Central memory CD4-positive, alpha-beta T cell (primary cell): ENCODE measurements around the gene CTNNBL1.
"Not testable (repeated sequence)": the region's sequence is repeated elsewhere in the genome, so short reads cannot be mapped to it uniquely, and the experiment has no call there.

Source experiments
- DNase-seq: peaks from one replicate; pipeline ENCODE4 v3.0.0; 2022

CTNNBL1 gene

DNA sequence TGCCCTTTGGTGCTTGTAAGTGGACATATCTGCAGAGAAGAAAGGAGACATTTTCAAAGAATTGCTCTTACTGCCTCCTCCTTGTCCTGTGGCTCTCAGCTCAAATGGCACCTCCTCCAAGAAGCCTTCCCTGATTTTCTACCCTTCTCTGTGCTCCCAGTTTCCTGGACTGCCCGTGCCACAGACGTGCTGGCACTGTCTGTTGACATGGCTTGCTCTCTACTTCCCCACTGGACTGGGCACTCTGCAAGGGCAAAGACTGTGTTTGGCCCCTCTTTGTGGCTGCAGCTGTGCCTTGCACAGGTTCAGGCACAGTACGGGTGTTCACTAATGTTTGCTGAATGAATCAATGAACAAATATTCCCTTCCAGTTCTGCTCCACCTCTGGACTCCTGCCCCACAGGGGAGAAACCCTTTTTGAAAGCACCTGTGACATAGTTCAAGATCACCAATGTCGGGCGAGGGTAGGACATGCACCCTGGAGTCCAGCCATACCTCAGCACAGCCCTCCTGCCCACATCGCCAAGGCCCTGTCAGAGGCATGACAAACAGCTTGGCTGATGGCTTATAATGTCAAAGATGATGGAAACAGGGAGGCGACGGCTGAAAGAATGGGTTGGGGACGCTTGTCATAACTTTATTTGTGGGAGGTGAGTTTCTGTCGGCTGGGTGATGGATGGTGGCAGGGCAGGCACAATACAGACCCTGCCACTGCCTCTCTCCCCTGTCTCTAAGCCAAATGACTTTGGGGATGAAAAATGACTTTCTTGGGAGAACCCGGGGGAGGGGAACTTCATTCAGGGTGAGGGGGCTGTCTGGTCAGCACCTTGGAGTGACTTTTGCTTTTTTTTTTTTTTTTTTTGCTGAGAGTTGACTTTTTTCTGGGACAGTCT lies 15.6 kb upstream of the CTNNBL1 start:
- no peak for DNase-seq

DNA sequence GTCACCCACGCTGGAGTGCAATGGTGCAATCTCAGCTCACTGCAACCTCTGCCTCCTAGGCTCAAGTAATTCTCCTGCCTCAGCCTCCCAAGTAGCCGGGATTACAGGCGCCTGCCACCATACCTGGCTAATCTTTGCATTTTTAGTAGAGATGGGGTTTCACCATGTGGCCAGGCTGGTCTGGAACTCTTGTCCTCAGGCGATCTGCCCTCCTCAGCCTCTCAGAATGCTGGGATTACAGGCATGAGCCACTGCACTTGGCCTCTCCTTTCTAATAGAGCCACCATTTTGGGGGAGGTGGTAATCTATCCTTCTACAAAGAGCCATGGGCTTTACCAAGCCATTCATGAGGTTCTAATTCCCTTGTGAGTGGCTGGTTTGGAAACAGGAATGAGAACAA lies 14.1 kb upstream of the CTNNBL1 start:
- not testable (repeated sequence) for DNase-seq

DNA sequence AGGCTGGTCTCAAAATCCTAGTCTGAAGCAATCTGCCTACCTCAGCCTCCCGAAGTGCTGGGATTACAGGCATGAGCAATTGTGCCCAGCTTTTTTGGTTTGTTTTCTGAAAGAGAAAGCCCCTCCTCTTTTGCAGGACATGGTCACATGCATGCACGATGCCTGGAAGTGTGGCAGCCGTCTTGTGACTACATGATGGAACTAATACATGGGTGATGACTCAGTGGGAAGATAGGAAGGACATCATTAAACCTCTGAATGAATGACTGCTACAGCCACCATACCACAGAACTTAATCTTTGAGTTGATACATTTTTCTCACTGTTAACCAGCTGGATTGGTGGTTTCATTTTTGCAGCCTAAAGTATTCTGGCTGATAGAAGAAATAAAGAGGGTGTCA lies 13.4 kb upstream of the CTNNBL1 start:
- no peak for DNase-seq

DNA sequence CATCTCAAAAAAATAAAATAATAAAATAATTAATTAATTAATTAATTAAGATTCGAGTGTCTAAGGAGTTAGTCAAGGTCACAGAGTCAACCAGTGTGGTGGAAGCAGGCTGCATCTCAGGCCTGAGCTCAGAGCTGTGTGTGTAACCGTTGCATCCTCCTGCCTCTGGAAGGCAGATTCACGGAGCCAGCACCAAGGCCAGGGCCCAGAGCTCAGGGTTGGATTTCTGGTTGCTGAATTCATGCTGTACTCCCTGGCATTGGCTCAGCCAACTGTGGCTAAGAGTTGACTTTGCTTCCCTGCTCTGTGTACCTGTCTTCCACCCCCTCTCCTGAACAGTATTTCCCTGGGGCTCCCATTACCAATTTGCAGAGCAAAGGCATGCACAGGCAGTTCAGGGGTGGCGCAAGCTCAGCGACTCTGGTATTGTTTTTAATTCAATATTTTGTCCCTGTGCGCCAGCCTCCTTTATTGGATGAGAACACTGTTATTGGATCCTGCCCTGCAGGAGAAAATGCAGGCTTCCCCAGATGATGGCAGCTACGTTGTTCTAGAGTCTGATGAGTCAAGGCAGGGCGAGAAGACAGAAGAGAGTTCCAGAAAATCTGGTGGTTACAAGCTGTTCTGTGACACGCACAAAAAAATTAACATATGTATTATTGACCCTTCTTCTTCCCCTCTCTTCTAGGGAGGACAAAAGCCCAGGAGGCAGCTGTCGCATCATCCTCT lies 12.3 kb upstream of the CTNNBL1 start:
- DNase-seq: no peak

DNA sequence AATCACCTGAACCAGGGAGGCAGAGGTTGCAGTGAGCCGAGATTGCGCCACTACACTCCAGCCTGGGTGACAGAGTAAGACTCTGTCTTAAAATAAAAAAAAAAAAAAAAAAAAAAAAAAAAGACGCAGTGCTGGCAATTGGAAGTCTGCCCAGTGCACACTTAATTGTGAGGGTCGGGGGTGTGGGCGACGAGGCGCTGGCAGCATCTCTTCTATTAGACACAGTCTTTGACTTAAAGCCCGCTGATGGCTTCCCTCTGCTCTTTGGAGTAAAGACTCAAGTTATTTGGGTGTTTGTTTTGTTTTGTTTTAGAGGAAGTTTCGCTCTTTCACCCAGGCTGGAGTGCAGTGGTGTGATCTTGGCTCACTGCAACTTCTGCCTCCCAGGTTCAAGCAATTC lies 10.7 kb upstream of the CTNNBL1 start:
- not testable (repeated sequence) for DNase-seq

DNA sequence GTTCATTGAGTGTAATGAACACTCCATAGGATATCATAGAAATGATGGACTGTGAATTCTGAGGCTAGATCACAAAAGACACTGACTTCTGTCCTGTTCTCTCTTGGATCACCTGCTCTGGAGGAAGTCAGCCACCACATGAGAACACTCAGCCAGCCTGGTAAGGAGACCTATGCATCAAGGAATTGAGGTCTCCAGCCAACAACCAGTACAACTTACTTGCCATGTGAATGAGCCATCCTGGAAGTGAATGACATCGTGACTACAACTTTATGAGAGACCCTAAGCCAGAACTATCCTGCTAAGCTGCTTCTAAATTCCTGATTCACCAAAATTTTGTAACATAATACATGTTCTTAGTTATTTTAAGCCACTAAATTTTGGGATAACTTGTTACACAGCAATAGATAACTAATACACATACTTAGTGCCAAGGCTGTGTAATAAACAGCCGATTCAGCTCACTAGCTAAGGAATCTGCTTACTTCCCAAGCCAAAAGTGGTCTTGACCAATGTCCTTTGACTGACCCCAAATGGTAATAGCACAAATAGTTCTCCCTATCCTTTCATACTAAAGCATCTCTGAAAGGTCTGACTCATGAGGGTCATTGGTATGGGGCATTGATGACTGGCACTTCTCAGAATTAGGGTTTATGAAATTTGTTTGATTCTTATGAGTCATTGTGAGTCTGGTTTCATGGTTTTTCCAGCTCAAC lies 6.9 kb upstream of the CTNNBL1 start:
- no peak for DNase-seq

DNA sequence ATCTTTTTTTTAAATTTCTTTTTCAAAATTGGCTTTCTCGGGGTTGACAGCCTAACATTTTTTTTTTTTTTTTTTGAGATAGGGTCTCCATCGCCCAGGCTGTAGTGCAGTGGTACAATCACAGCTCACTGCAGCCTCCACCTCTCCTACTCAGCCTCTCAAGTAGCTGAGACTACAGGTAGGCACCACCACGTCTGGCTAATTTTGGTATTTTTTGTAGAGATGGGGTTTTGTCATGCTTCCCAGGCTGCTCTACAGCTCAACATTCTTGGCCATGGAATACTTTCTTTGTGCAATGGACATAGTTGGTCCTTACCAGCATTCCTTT lies 6.4 kb upstream of the CTNNBL1 start:
- no peak for DNase-seq

DNA sequence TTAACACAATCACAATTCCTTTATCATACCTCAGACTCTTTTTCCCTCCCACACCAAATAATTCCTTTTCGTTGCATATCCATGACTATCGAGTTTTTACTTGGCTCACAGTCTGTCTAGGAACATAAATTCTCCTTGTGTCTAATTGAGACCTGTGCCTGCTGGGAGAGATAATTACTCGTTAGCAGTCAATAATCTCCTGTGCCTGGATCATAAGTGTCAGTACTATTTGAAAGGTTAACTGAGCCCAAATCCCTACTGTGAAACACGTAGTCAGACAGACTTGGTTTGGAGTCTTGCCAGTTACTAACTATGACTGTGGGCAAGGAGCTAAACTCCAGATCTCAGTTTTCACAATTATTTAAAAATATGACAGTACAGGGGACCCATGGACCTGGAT lies 5.7 kb upstream of the CTNNBL1 start:
- DNase-seq: no peak

DNA sequence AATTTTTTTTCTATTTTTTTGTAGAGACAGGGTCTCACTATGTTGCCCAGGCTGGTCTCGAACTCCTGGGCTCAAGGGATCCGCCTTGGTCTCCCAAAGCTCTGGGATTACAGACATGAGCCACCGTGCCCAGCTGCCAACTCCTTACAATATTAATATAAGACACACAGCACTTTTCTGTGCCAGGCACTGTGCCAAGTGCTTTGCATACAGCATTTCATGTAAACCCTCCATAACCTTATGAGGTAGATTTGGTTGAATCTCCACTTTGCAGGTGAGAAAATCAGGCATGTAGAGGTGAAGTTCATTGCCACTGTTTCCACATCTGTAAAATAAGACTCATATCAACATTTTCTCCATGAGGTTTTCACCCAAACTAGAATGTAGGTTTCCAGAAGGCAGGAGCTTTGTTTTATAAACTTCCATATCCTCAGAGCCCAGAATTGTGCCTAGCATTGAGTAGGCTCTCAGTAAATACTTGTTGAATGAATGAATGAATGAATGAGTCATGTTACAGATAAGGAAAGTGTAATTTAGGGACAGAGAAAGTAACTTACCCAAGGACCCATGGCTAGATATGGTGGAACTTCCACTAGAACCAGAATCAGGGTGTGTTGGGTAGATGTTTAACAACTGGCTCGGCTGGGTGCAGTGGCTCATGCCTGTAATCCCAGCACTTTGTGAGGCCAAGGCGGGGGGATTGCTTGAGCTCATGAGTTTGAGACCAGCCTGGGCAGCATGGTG lies 3.0 kb upstream of the CTNNBL1 start:
- no peak for DNase-seq

DNA sequence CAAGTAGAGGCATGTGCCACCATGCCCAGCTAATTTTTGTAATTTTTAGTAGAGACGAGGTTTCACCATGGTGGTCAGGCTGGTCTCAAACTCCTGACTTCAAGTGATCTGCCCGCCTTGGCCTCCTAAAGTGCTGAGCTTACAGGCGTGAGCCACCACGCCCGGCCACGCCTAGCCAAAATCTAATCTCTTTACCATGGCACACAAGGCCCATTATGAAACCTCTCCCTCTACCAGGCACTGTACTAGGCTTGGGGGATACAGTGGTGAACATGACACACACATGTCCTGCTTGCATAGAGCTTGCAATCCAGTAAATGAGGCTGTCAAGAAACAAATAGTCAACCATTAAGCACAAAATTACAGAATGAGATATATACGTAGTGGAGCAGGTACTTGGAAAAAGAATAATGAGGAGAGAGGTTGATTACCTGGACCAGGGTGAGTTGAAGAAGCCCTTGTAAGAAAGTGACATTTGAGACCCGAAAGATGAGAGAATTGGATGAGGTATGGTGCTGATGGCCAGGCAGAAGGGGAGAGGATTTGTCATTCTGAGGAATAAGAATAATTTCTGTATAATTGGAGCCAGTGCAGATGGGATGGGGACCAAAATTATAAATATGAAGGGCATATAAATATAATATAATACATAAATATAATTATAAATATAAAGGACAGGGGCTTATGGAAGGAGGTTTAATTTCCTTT lies 1.2 kb upstream of the CTNNBL1 start:
- no peak for DNase-seq

DNA sequence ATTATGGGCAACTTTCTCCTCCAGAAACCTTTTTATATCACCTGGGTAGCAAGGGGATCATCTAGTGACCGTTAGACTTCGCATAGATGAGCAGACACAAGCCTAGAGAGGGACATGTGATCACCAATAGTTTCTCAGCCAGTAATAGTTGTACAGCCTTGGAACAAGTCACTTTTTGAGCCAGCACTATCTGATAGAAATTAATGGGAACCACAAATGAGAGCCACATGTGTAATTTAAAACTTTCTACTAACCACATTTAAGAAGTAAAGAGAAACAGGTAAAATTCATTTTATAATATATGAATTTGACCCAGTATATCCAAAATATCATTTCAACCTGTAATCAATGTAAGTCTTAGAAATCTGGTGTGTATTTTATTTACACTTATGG lies 592 bp upstream of the CTNNBL1 start:
- DNase-seq: no peak

DNA sequence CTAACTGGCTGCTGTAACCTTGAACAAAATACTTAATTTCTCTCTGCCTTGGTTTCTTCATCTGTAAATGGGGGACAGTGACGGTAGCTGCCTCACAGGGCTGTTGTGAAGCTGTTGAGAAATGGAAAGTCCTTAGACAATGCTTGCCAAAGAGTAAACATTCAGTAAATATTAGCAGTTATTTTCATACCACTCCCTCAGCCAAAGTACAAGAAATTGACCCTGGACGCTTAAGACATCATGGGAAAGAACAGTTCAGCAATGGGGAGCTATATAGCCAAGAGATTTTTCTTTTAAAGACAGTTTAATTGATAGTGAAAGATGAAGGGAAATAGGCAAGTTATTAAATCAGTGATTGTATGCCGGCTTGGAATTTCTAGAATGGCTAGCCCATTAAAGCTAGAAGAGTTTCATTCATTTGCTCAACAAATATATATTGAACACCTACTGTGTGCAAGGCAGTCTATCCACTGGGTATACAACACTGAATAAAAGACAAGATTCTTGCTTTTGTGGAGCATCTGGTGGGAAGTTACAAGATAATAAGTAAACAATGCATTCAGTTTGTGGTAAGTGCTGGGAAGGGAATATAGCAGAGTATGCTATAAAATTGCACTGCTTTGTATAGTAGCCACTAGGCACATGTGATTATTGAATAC lies 2.0 kb downstream of the CTNNBL1 start:
- no peak for DNase-seq

DNA sequence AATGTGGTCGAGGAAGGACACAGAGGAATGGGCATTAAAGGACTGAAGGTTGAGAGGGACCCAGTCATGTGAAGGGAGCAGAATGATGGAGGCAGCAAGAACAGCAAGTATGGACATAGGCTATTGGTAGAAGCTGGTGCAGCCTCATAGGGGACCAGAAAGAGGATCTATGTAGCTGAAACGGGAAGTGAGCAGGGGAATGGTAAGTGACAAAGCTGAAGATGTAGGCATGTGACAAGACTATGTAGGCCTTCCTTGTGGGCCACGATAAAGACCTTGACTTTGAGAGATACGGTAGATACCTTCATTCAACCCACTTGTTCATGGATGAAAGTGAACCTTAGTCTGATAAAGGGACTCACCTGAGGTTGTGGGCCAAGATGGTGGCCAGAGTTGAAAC lies 3.5 kb downstream of the CTNNBL1 start:
- no peak for DNase-seq

DNA sequence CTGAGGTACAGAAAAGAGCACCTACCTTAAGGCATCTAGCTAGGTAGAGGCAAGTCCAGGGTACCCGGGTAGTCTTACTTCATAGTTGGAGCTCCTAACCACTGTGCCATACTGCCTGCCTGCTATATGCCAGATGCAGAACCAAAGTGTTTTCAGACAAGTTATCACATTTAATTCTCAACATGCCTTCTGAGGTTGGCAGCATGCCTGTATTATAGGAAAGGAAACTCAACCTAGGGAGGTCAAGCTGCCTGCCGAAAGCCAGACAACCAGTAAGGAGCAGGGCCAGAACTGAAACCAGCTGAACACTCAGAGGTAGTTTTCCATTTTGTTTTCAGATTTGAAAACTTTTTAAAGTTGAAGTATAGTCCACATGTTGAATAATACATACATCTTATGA lies 5.4 kb downstream of the CTNNBL1 start:
- DNase-seq: no peak

DNA sequence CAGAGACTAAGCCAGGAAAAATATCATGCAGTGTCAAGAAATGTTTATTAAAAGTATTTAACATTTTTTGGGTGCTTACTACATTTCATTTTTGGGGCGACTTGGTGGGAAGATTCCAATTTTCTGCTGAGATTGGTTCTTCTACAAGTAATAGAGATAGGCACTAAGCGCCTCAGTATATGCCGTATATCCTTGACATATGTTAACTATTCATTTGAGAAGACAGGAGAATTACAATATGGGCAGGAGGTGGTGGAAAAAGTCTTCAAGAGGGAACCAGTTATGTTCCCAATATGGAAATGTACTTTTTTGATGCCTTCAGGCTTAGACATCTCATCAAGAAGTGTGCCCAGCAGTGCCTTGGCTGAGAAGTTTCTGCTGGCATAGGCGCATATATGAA lies 6.5 kb downstream of the CTNNBL1 start:
- no peak for DNase-seq

DNA sequence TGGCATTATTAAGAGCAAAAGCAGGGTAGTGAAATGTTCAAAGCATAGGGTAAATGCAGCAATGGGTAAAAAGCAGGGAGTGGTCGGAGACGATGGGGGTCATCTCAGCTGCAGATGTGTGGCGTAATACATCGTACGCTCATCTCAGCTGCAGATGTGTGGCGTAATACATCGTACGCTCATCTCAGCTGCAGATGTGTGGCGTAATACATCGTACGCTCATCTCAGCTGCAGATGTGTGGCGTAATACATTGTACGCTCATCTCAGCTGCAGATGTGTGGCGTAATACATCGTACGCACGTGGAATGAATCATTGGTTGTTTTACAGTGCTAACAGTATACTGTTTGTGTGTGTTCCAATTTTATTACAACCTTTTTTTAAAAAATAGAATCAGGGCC lies 7.8 kb downstream of the CTNNBL1 start:
- not testable (repeated sequence) for DNase-seq

DNA sequence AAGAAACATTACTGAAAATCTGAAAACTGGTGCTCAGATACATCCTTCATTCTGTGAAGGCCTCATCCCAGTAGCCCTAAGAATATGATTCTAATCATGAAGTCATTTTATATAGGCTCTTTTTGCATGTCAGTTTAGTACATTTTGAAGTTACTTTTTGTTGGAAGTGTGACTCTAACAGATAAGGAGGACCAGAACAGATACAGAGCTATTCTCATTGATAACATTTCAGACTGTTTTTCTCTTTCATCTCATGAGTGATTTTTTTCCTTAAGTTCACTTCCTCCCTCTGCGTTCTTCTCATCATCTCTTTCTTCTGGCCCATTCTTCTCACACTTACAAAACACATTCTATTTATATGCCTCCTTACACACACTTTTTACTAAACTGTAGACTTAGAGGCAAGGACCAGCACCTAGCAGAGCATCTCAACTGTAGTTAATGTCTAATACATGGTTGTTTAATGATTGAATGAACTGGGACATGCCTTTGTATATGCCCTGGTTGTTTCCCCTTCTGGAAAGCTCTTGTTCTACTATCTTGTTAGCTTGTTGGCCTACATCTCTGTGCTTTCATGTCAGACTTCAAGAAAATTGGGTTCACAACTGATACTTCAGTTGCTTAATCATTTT lies 8.7 kb downstream of the CTNNBL1 start:
- no peak for DNase-seq

DNA sequence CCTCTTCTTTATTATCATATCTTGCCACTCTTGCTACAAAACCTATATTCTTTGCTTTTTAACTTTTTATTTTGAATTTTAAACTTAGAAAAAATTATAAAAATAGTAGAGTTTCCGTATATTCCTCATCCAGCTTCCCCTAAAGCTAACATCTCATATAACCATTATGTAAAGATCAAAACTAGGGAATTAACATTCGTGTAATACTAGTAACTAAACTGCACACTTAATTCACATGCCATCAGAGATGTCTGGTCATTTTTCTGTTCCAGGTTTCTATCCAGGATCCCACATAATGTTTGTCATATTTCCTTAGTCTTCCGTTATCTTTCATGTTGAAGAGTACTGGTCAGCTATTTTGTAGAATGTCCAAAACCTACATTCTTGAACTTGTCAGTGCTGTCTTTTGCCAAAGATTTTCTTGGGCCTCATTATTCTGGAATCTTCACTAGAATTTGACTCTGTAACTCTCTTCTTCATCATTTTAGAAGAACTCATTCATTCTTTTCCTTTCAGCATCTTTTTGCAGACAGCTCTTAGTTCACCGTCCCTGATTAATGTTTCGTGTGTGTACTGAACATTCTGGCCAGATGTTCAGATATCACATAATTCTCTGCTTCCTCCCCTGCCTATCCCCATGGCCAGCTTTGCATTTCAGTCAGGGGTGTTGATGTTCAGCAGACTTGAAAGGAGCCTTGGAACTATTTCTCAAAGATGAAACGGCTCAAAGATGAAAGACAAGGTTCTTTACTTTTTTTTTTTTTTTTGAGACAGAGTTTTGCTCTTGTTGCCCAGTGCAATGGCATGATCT lies 9.4 kb downstream of the CTNNBL1 start:
- DNase-seq: no peak

DNA sequence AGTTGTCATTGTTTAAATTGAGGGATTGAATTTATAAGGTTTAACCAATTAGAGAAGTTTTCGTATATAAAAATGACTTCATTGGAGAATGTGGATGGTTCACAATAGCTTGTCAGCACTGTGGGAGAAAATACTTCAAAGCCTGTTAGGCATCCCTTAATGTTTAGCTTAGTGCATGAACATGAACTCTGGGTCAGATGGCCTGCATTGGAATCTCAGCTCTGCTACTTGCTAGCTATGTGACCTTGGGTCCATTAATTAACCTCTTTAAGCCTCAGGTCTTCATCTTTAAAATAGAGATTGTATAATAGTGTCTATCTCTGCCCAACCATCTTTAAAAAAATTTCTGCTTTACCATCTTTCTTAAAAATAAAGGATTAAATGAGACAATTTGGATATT lies 11.1 kb downstream of the CTNNBL1 start:
- DNase-seq: no peak

DNA sequence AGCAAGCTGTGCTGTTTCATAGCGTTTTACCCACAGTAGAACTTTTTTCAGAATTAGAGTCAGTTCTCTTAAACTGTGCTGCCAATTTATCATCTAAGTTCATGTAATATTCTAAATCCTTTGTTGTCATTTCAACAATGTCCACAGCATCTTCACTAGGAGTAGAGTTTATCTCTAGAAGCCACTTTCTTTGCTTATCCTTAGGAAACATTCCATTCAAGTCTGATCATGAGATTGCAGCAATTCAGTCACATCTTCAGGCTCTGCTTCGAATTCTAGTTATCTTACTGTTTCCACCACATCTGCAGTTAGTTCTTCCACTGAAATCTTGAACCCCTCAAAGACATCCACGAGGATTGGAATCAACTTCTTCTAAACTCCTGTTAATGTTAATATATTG lies 12.5 kb downstream of the CTNNBL1 start:
- DNase-seq: no peak
